H1 (cell line): ENCODE measurements around the gene INPP4B. TPM values are rescaled to one million over a fixed set of nuclear protein-coding genes. Genes with fewer than 3 reads are reported as not detected.

Source experiments
- CHD1 ChIP-seq: IDR thresholded peaks from 2 replicates; pipeline ENCODE4 v1.6.1; 2012; ENCODE audit warnings: low read depth, low read length, improper control_type of control experiment
- RNF2 ChIP-seq: fragments of 200-900, 300-1000 bp; sonication (generic); IDR thresholded peaks from 2 replicates; pipeline ENCODE4 v1.7.1; 2016; ENCODE audit warnings: borderline replicate concordance, low read depth, mild to moderate bottlenecking, antibody characterized with exemption, low read length; ENCODE audit not compliant: poor library complexity, severe bottlenecking; ENCODE audit errors: missing control alignments
- polyA plus RNA-seq, 7 experiments: library from polyadenylated mRNA; depleted of rRNA in 3 of 7; stranded (reverse) in 5 of 7; unstranded in 2 of 7; fragments of >200 nt in 5 of 7; fragments of 200-250 nt in 2 of 7; gene quantifications; 1 replicate in 5 of 7; 2 replicates in 1 of 7; 4 replicates in 1 of 7; pipeline versions ENCODE4 v1.2.1 to v1.2.3, GENCODE V29; 2011 to 2013; ENCODE audit warnings: missing spikeins in 2 of 7, mixed read lengths in 2 of 7
- total RNA-seq: library from RNA; stranded (reverse); fragmentation: NEBNext Ultra II Directional; extraction: Animal tissue kit (Norgen Biotek cat#: 25700); gene quantifications from 2 replicates; pipeline ENCODE4 v1.2.1, GENCODE V29; 2021

The INPP4B gene
- total and polyA plus RNA-seq, 2 of the 8 experiments (the other 6 are each of a cell fraction or from before 2014, with no cell fraction given): 0.11 to 0.54 TPM

- TF ChIP-seq RNF2 (no peak), CHD1 (no peak)
These were observed 315.4 kb downstream of the INPP4B start (continued) for GRCh38 chr4:142530728-142531127.
